Tibial nerve (tissue), 4 donors: Measurements from ENCODE around the gene CIB2.

ENCODE experiments used
- EP300 ChIP-seq, 2 donors: sonication (generic); formaldehyde crosslinking; IDR thresholded peaks; one replicate each; pipeline ENCODE4 v1.6.1; 2017; ENCODE audit warnings: antibody characterized with exemption in 2 of 2, mild to moderate bottlenecking in 1 of 2
- POLR2A ChIP-seq, 2 donors: fragments of 450-650 bp; IDR thresholded peaks; one replicate each; pipeline ENCODE4 v1.6.1; 2017; ENCODE audit warnings: antibody characterized with exemption in 2 of 2, mild to moderate bottlenecking in 2 of 2, moderate library complexity in 2 of 2
- TF ChIP-seq, protein P1 (sequence below), 5 experiments: fragments of 200-600 bp in 3 of 5; fragments of 450-650 bp in 2 of 5; sonication (generic) in 3 of 5; IDR thresholded peaks; one replicate each; pipeline ENCODE4 v1.5.1; 2016 to 2019; ENCODE audit warnings: antibody characterized with exemption in 5 of 5, mild to moderate bottlenecking in 3 of 5, moderate library complexity in 2 of 5

DNA sequence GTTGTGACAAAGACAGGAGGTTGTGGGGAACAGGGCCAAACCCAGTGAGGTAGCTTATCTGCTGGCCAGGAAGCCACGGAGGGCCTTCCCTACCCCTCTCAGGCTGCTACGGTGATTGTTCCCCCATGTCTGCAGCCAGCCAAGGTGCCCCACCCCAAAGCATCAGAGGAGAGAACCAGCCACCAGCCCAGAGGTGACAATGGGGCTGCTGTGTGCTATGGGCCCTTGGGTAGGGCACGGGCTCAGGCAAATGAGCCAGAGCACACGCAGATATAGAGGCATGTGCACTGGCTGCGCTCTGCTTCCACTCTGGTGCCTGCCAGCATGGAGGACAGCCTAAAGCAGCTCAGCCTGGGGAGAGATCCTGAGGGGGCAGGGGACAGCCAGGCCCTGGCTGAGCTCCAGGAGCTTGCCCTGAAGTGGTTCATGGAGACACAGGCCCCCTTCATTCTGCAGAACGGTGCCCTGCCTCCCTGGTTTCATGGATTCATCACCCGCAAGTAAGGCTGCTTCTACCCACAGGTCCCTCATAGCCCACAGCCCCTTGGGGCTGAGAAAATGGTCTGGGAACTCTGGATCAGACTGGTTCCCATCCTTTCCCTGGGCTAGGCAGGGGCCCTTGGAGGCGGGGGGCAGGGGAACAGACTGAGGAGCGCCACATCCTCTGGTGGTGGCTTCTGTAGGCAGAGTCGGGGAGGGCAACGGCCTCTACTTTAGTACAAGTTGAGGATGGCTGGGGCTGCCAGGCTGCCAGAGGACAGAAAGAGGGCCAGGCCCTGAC is 38.8 kb downstream of the CIB2 start, which contains the start of gene SH2D7:
- TF ChIP-seq, protein P1, sequence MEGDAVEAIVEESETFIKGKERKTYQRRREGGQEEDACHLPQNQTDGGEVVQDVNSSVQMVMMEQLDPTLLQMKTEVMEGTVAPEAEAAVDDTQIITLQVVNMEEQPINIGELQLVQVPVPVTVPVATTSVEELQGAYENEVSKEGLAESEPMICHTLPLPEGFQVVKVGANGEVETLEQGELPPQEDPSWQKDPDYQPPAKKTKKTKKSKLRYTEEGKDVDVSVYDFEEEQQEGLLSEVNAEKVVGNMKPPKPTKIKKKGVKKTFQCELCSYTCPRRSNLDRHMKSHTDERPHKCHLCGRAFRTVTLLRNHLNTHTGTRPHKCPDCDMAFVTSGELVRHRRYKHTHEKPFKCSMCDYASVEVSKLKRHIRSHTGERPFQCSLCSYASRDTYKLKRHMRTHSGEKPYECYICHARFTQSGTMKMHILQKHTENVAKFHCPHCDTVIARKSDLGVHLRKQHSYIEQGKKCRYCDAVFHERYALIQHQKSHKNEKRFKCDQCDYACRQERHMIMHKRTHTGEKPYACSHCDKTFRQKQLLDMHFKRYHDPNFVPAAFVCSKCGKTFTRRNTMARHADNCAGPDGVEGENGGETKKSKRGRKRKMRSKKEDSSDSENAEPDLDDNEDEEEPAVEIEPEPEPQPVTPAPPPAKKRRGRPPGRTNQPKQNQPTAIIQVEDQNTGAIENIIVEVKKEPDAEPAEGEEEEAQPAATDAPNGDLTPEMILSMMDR (IDR thresholded peaks at IDR 0.05), result no peak
- TF ChIP-seq EP300 (IDR thresholded peaks at IDR 0.05), result no peak
- no peak for TF ChIP-seq POLR2A (IDR thresholded peaks at IDR 0.05)
